ENCODE data around the gene ZNF681.

- TF ChIP-seq CTCF (IDR thresholded peaks at IDR 0.05; ENCODE audit: low read length) (no peak), EZH2 (IDR thresholded peaks at IDR 0.05; ENCODE audit: borderline replicate concordance, low read length) (no peak)
Observed at GRCh38 chr19:23716792-23717191, 41.9 kb downstream of the ZNF681 start.
